Nephron progenitor cell (in vitro differentiated cells): ENCODE data around the gene MYO1G.

Experiments
- DNase-seq: peaks from one replicate; pipeline ENCODE4 v3.0.0; 2021
- H3K27ac Mint-ChIP-seq: 2 replicates; pipeline ENCODE4 v1.8.0; 2021; ENCODE audit warnings: mild to moderate bottlenecking, moderate library complexity, mixed read lengths
- H3K27me3 Mint-ChIP-seq: 2 replicates; pipeline ENCODE4 v1.8.0; 2021; ENCODE audit warnings: mild to moderate bottlenecking, low read depth, mixed read lengths; ENCODE audit not compliant: poor library complexity
- H3K36me3 Mint-ChIP-seq: 2 replicates; pipeline ENCODE4 v1.8.0; 2021; ENCODE audit warnings: low read depth, mixed read lengths
- H3K4me1 Mint-ChIP-seq: 2 replicates; pipeline ENCODE4 v1.8.0; 2021; ENCODE audit warnings: mixed read lengths
- H3K4me3 Mint-ChIP-seq: 2 replicates; pipeline ENCODE4 v1.8.0; 2021; ENCODE audit warnings: mild to moderate bottlenecking, moderate library complexity, mixed read lengths
- H3K9me3 Mint-ChIP-seq: 2 replicates; pipeline ENCODE4 v1.8.0; 2021; ENCODE audit warnings: mild to moderate bottlenecking, moderate library complexity, mixed read lengths
- CTCF ChIP-seq: fragments of 200-600 bp; sonication (generic); IDR thresholded peaks from 2 replicates; pipeline ENCODE4 v1.5.0; 2021; ENCODE audit warnings: antibody characterized with exemption

Gene MYO1G

GRCh38 chr7:44930921-44931320, 47.9 kb downstream of the MYO1G start:
- Mint-ChIP-seq H3K36me3 (no peaks in the 10 kb centered on the region), H3K27me3 (peaks cover 31% of the 10 kb centered on the region), H3K27ac (no peak overlapping the region), H3K9me3 (no peaks in the 10 kb centered on the region), H3K4me1 (no peaks in the 10 kb centered on the region), H3K4me3 (no peak overlapping the region)
- DNase-seq = no peak
- TF ChIP-seq CTCF = no peak

GRCh38 chr7:44922351-44922694, 56.5 kb downstream of the MYO1G start:
- Mint-ChIP-seq H3K27me3 (peaks cover 43% of the 10 kb centered on the region), H3K4me3 (no peak overlapping the region), H3K36me3 (no peaks in the 10 kb centered on the region), H3K4me1 (no peaks in the 10 kb centered on the region), H3K9me3 (peaks cover 9% of the 10 kb centered on the region), H3K27ac (no peak overlapping the region)
- no peak for DNase-seq
- TF ChIP-seq CTCF = no peak

- H3K9me3 Mint-ChIP-seq = peaks cover 9% of the 10 kb centered on the region
- DNase-seq = peak; percentile 82
- H3K36me3 Mint-ChIP-seq = no peaks in the 10 kb centered on the region
- no peak overlapping the region for H3K4me3 Mint-ChIP-seq
- no peak overlapping the region for H3K27ac Mint-ChIP-seq
- no peaks in the 10 kb centered on the region for H3K4me1 Mint-ChIP-seq
- peak; percentile 57 for TF ChIP-seq CTCF
- H3K27me3 Mint-ChIP-seq = peaks cover 42% of the 10 kb centered on the region
These were observed 57.0 kb downstream of the MYO1G start for GRCh38 chr7:44921607-44922350.

- no peak for DNase-seq
- Mint-ChIP-seq H3K27me3 (peaks cover 36% of the 10 kb centered on the region), H3K9me3 (peaks cover 9% of the 10 kb centered on the region), H3K4me1 (no peaks in the 10 kb centered on the region), H3K36me3 (no peaks in the 10 kb centered on the region), H3K27ac (no peak overlapping the region), H3K4me3 (no peak overlapping the region)
- TF ChIP-seq CTCF = no peak
These were observed 58.7 kb downstream of the MYO1G start for GRCh38 chr7:44920119-44920518.

- Mint-ChIP-seq H3K36me3 (no peaks in the 10 kb centered on the region), H3K27me3 (peaks cover 32% of the 10 kb centered on the region), H3K27ac (no peak overlapping the region), H3K9me3 (peaks cover 3% of the 10 kb centered on the region), H3K4me3 (no peak overlapping the region), H3K4me1 (peaks cover 5% of the 10 kb centered on the region)
- no peak for DNase-seq
- TF ChIP-seq CTCF = no peak
These were observed 60.8 kb downstream of the MYO1G start for GRCh38 chr7:44918029-44918428.

DNA sequence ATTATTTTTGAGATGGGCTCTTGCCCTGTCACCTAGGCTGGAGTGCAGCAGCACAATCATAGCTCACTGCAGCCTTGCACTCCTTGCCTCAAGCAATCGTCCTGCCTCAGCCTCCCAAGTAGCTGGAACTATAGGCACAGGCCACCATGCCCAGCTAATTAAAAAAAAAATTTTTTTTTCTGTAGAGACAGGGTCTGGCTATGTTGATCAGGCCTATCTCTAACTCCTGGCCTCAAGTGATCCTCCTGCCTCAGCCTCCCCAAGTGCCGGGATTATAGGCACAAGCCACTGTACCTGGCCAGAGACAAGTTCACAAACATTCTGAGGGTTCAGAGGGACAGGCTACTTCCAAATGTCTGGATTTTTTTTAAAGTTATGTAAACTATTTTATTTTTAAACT, 61.4 kb downstream of the MYO1G start:
- Mint-ChIP-seq H3K4me3 (no peak overlapping the region), H3K27me3 (peaks cover 32% of the 10 kb centered on the region), H3K27ac (no peak overlapping the region), H3K9me3 (peaks cover 3% of the 10 kb centered on the region), H3K4me1 (peaks cover 10% of the 10 kb centered on the region), H3K36me3 (no peaks in the 10 kb centered on the region)
- no peak for DNase-seq
- no peak for TF ChIP-seq CTCF
